CD14-positive monocyte (primary cell): ENCODE results near the gene RNF44. TPM values are rescaled to one million over a fixed set of nuclear protein-coding genes. Genes with fewer than 3 reads are reported as not detected.

Experiments used
- DNase-seq, 3 donors: peaks; one replicate each; pipeline ENCODE4 v3.0.0-alpha.2; 2011 to 2022
- H2AFZ ChIP-seq: 2 replicates; pipeline ENCODE4 v1.6.0; 2012; ENCODE audit warnings: mild to moderate bottlenecking, low read depth, low read length, inconsistent platforms; ENCODE audit not compliant: insufficient read depth, poor library complexity, severe bottlenecking
- H3K27ac ChIP-seq, 2 donors: 1 replicate in 1 of 2; 2 replicates in 1 of 2; pipeline ENCODE4 v1.5.1; 2012 to 2013; ENCODE audit warnings: low read length in 2 of 2, control low read depth in 1 of 2, inconsistent platforms in 1 of 2, low read depth in 1 of 2, mild to moderate bottlenecking in 1 of 2
- H3K27me3 ChIP-seq, 2 donors: one replicate each; pipeline versions ENCODE4 v1.6.0 to v1.6.1; 2011 to 2013; ENCODE audit warnings: low read length in 2 of 2; ENCODE audit not compliant: control insufficient read depth in 2 of 2, insufficient read depth in 2 of 2
- H3K36me3 ChIP-seq, 2 donors: replicated peaks in 1 of 2; 1 replicate in 1 of 2; 2 replicates in 1 of 2; pipeline versions ENCODE4 v1.5.1 to v1.6.1; 2012 to 2013; ENCODE audit warnings: low read length in 2 of 2, control low read depth in 1 of 2, inconsistent platforms in 1 of 2, mild to moderate bottlenecking in 1 of 2; ENCODE audit not compliant: insufficient read depth in 2 of 2, control insufficient read depth in 1 of 2
- H3K4me1 ChIP-seq, 2 donors: 1 replicate in 1 of 2; 2 replicates in 1 of 2; pipeline versions ENCODE4 v1.5.1 to v1.6.1; 2012 to 2013; ENCODE audit warnings: low read length in 2 of 2, control low read depth in 1 of 2, inconsistent platforms in 1 of 2, mild to moderate bottlenecking in 1 of 2, moderate library complexity in 1 of 2; ENCODE audit not compliant: insufficient read depth in 2 of 2, control insufficient read depth in 1 of 2
- H3K4me2 ChIP-seq: replicated peaks from 2 replicates; pipeline ENCODE3; 2012; ENCODE audit warnings: low read length, moderate library complexity, mild to moderate bottlenecking; ENCODE audit not compliant: poor library complexity, severe bottlenecking; ENCODE audit errors: extremely low read depth
- H3K4me3 ChIP-seq, 3 experiments: fragments of 200-600 bp in 1 of 3; sonication (generic) in 1 of 3; replicated peaks in 1 of 3; 1 replicate in 2 of 3; 2 replicates in 1 of 3; pipeline ENCODE4 v1.5.1; 2011 to 2013; ENCODE audit warnings: low read length in 3 of 3, mild to moderate bottlenecking in 3 of 3, control low read depth in 2 of 3, low read depth in 2 of 3, inconsistent platforms in 1 of 3, moderate library complexity in 1 of 3
- H3K79me2 ChIP-seq: 2 replicates; pipeline ENCODE4 v1.6.0; 2012; ENCODE audit warnings: mild to moderate bottlenecking, control low read depth, inconsistent platforms, low read length, moderate library complexity; ENCODE audit not compliant: insufficient read depth
- H3K9ac ChIP-seq: 2 replicates; pipeline ENCODE4 v1.6.0; 2017; ENCODE audit warnings: low read length, mild to moderate bottlenecking; ENCODE audit not compliant: insufficient read depth, poor library complexity, severe bottlenecking
- H3K9me3 ChIP-seq, 2 donors: replicated peaks in 1 of 2; 1 replicate in 1 of 2; 2 replicates in 1 of 2; pipeline versions ENCODE4 v1.5.1 to v1.6.1; 2012 to 2013; ENCODE audit warnings: low read length in 2 of 2, control low read depth in 1 of 2; ENCODE audit not compliant: control insufficient read depth in 1 of 2, insufficient read depth in 1 of 2
- H4K20me1 ChIP-seq: 2 replicates; pipeline ENCODE4 v1.6.0; 2012; ENCODE audit warnings: mild to moderate bottlenecking, low read length, control low read depth, moderate library complexity; ENCODE audit not compliant: insufficient read depth
- H3K27ac Mint-ChIP-seq, 7 donors: one replicate each; pipeline ENCODE4 v1.8.0; 2020; ENCODE audit warnings: mild to moderate bottlenecking in 7 of 7, mixed read lengths in 7 of 7, moderate library complexity in 6 of 7, inconsistent platforms in 2 of 7
- H3K27me3 Mint-ChIP-seq, 3 donors: one replicate each; pipeline ENCODE4 v1.8.0; 2021 to 2022; ENCODE audit warnings: low read depth in 3 of 3, mild to moderate bottlenecking in 3 of 3, mixed read lengths in 3 of 3, moderate library complexity in 3 of 3, inconsistent platforms in 1 of 3
- H3K36me3 Mint-ChIP-seq, 2 donors: one replicate each; pipeline ENCODE4 v1.8.0; 2020; ENCODE audit warnings: mixed read lengths in 2 of 2, inconsistent platforms in 1 of 2, mild to moderate bottlenecking in 1 of 2
- H3K4me1 Mint-ChIP-seq: one replicate; pipeline ENCODE4 v1.8.0; 2020; ENCODE audit warnings: mild to moderate bottlenecking, mixed read lengths
- H3K4me3 Mint-ChIP-seq, 2 donors: one replicate each; pipeline ENCODE4 v1.8.0; 2020; ENCODE audit warnings: mild to moderate bottlenecking in 2 of 2, mixed read lengths in 2 of 2, moderate library complexity in 1 of 2
- H3K9me3 Mint-ChIP-seq, 7 donors: one replicate each; pipeline ENCODE4 v1.8.0; 2020 to 2022; ENCODE audit warnings: mixed read lengths in 7 of 7, mild to moderate bottlenecking in 6 of 7, moderate library complexity in 6 of 7, inconsistent platforms in 2 of 7
- WGBS: methylation state at CpG from one replicate; pipeline ENCODE4 v1.1.5; 2013; ENCODE audit warnings: missing lambda C conversion rate; ENCODE audit not compliant: insufficient coverage; 5-methylcytosine and 5-hydroxymethylcytosine counted together
- intact Hi-C, 2 donors: fragments of 100-400 bp; cut with micrococcal nuclease; formaldehyde crosslinking; loops; one replicate each; pipeline versions ENCODE4 v1.15.0 to v1.15.1; 2023
- polyA plus RNA-seq, 3 donors: library from polyadenylated mRNA; depleted of rRNA in 1 of 3; unstranded in 2 of 3; stranded (reverse) in 1 of 3; fragments of 300-500 nt in 2 of 3; fragments of >200 nt in 1 of 3; fragmentation: Illumina TruSeq in 2 of 3; gene quantifications; 1 replicate in 2 of 3; 2 replicates in 1 of 3; pipeline ENCODE4 v1.2.3, GENCODE V29; 2012 to 2021
- TF ChIP-seq, protein P1 (sequence below): fragments of 200-600 bp; IDR thresholded peaks from one replicate; pipeline ENCODE4 v1.8.0; 2022; ENCODE audit warnings: antibody characterized with exemption, mild to moderate bottlenecking

The RNF44 gene
- polyA plus RNA-seq, 3 donors: 1.9 to 133 (median 3.1) TPM

GRCh38 chr5:176534640-176535039 is 2.6 kb downstream of the RNF44 start:
- Mint-ChIP-seq H3K4me1 (peaks cover 64% of the 10 kb centered on the region), H3K36me3 (peaks cover 13 to 21% of the 10 kb centered on the region in 2 donors), H3K4me3 (peak overlapping the region; percentile 95), H3K9me3 (peaks cover 0 to 1% (median 0%) of the 10 kb centered on the region in 7 donors), H3K27me3 (no peaks in the 10 kb centered on the region), H3K27ac (peak overlapping the region; percentile 93 to 100 (median 98))
- intact Hi-C loops: loop anchor here (5.0 to 10.0 kb wide), 6 partner anchors 38 to 768 kb away; partner anchors contain the start of genes FAF2 (in 2 of the 2), CLTB (in 1 of the 2), HIGD2A (in 1 of the 2) and NOP16 (in 1 of the 2)
- H2AFZ ChIP-seq: no peak overlapping the region
- peak overlapping the region; percentile 83 for H3K9ac ChIP-seq
- TF ChIP-seq, protein P1, sequence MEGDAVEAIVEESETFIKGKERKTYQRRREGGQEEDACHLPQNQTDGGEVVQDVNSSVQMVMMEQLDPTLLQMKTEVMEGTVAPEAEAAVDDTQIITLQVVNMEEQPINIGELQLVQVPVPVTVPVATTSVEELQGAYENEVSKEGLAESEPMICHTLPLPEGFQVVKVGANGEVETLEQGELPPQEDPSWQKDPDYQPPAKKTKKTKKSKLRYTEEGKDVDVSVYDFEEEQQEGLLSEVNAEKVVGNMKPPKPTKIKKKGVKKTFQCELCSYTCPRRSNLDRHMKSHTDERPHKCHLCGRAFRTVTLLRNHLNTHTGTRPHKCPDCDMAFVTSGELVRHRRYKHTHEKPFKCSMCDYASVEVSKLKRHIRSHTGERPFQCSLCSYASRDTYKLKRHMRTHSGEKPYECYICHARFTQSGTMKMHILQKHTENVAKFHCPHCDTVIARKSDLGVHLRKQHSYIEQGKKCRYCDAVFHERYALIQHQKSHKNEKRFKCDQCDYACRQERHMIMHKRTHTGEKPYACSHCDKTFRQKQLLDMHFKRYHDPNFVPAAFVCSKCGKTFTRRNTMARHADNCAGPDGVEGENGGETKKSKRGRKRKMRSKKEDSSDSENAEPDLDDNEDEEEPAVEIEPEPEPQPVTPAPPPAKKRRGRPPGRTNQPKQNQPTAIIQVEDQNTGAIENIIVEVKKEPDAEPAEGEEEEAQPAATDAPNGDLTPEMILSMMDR: no peak
- DNase-seq: no peak
- peak overlapping the region; percentile 64 to 98 (median 96) for H3K4me3 ChIP-seq
- H3K27me3 ChIP-seq: no peaks in the 10 kb centered on the region
- 57% methylated on average over 3 of the region's 4 CpGs for WGBS
- H3K4me2 ChIP-seq: peak overlapping the region; percentile 100
- peaks cover 58% of the 10 kb centered on the region for H4K20me1 ChIP-seq
- no peaks in the 10 kb centered on the region for H3K9me3 ChIP-seq
- peak overlapping the region; percentile 93 to 96 for H3K27ac ChIP-seq
- peaks cover 67 to 82% of the 10 kb centered on the region in 2 donors for H3K4me1 ChIP-seq
- peaks cover 21 to 23% of the 10 kb centered on the region in 2 donors for H3K36me3 ChIP-seq
- peaks cover 64% of the 10 kb centered on the region for H3K79me2 ChIP-seq

DNA sequence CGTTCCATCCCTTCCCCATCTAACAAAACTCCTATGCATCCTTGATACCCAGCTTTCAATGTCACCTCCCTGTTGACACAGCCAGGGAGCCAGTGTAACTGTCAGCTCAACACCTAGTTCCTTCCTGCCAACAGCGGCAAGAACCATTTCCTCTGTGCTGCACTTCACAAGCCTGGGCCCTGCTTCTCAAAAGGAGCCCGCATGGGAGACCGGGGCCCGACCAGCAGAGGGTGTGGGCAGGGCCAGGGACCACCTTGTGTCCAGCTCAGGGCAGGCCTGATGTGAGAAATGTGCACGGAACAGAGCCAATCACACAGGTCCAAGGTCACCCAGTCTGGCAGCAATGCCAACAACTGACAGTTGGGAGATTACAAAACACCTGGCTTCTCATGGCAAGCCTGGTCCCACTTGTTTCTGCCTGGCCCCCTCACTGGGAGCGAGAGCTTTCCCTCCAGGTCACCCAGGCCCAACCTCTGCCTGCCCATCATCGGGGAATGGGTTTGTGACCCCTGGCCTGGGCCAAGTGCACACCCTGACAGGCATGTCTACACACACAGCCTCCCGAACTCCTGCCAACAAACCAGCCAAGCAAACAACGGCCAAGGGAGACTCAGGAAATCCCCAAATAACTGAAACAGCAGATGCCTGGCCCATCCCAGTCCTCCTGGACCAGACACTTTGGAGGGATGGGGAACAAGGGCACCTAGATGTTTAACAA is 3.1 kb downstream of the RNF44 start:
- peaks cover 61 to 76% of the 10 kb centered on the region in 2 donors for H3K4me1 ChIP-seq
- intact Hi-C loops: loop anchor here in 1 of 2 donors (10.0 kb wide), 2 partner anchors 119 to 149 kb away; partner anchors contain the start of genes CLTB, HIGD2A and NOP16
- peaks cover 18 to 27% of the 10 kb centered on the region in 2 donors for H3K36me3 Mint-ChIP-seq
- H3K36me3 ChIP-seq: peaks cover 27 to 28% of the 10 kb centered on the region in 2 donors
- peak overlapping the region; percentile 100 for H3K4me2 ChIP-seq
- H3K9me3 ChIP-seq: no peaks in the 10 kb centered on the region
- DNase-seq: peak in 2 of 3 donors; percentile 36 to 39
- H2AFZ ChIP-seq: peak overlapping the region; percentile 25
- peak overlapping the region; percentile 95 for H3K4me3 Mint-ChIP-seq
- peak overlapping the region; percentile 93 to 96 for H3K27ac ChIP-seq
- no peaks in the 10 kb centered on the region for H3K27me3 Mint-ChIP-seq
- H3K9ac ChIP-seq: peak overlapping the region; percentile 83
- H3K4me1 Mint-ChIP-seq: peaks cover 59% of the 10 kb centered on the region
- peak overlapping the region; percentile 92 to 100 (median 98) for H3K27ac Mint-ChIP-seq
- TF ChIP-seq, protein P1: no peak
- peak overlapping the region; percentile 20 to 98 (median 96) for H3K4me3 ChIP-seq
- no peaks in the 10 kb centered on the region for H3K27me3 ChIP-seq
- peaks cover 63% of the 10 kb centered on the region for H4K20me1 ChIP-seq
- 0% methylated on average over 9 of the region's 10 CpGs for WGBS
- peaks cover 64% of the 10 kb centered on the region for H3K79me2 ChIP-seq
- H3K9me3 Mint-ChIP-seq: peaks cover 0 to 1% (median 0%) of the 10 kb centered on the region in 7 donors
